ENCODE measurements around the gene MED12L. TPM values are rescaled to one million over a fixed set of nuclear protein-coding genes. Genes with fewer than 3 reads are reported as not detected.

MED12L gene
- total and polyA plus RNA-seq, 10 of the 15 experiments (the other 5 are each of a cell fraction or from before 2014, with no cell fraction given): 0.01 to 0.06 (median 0.03) TPM; not detected in 2

DNA sequence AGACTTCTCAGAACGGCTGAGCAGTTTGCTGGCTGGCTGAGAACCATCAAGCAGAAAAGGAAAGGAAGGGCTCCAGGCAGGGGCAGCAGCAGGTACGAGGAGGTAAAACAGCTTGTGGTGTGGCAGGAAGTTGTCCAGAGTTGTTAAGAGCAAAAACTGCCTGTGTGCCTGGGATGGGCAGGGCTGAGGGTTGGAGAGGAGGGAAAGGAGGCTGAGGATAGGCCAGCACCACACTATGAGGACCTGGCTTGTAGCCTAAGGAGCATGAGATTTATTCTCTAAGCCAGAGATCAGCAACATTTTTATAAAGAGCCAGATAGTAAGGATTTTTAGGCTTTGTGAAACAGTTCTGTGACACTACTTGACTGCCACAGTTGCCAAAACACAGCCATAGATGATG lies 367.4 kb downstream of the MED12L start:
- DNase-seq (ENCODE audit: low read depth, low spot score): no peak
- H3K4me2 ChIP-seq (ENCODE audit: control insufficient read depth, insufficient read depth): no peak overlapping the region
- TF ChIP-seq MLLT1 (IDR thresholded peaks at IDR 0.05) (no peak), NR2F1 (conservative IDR thresholded peaks at IDR 0.05) (no peak), SMARCA5 (IDR thresholded peaks at IDR 0.05) (no peak)
- no peaks in the 10 kb centered on the region for H3K36me3 ChIP-seq (ENCODE audit: control insufficient read depth in 2 of 2, insufficient read depth in 2 of 2, low read length in 1 of 2)
- ChIA-PET POLR2A (no interaction called here), RAD21 (ENCODE audit: unreplicated experiment) (no interaction called here), SMC1A (ENCODE audit: uncharacterized antibody, unreplicated experiment) (interaction anchor here (1.9 kb wide), 1 partner anchor 15 kb away, joined by 5 read pairs; no protein-coding TSS in a partner anchor), CTCF (no interaction called here)
- H3K9me3 ChIP-seq (replicated peaks; ENCODE audit: control insufficient read depth, insufficient read depth, low read length): no peaks in the 10 kb centered on the region
- no peak overlapping the region for H3K27ac ChIP-seq (ENCODE audit: control insufficient read depth, insufficient read depth)
- no peak overlapping the region for H3K4me3 ChIP-seq
- H3K79me2 ChIP-seq (ENCODE audit: control insufficient read depth, insufficient read depth, low read length): no peaks in the 10 kb centered on the region
- H3K27me3 ChIP-seq (replicated peaks in 1 of 2; ENCODE audit: control insufficient read depth in 2 of 2, insufficient read depth in 2 of 2, low read length in 1 of 2): no peaks in the 10 kb centered on the region
- intact Hi-C loops (cut with micrococcal nuclease; ENCODE audit: unreplicated experiment): no loop called here
- ATAC-seq: no peak
- no peak overlapping the region for H2AFZ ChIP-seq (ENCODE audit: control insufficient read depth, low read depth, low read length)
- no peaks in the 10 kb centered on the region for H3K4me1 ChIP-seq (ENCODE audit: control insufficient read depth, insufficient read depth, low read length)
- in situ Hi-C loops (cut with MboI): no loop called here
- no TSS peak for BruUV-seq (replicated peaks)
- FAIRE-seq: no peak
- WGBS (ENCODE audit: insufficient coverage, insufficient replicate concordance, low lambda C conversion rate, missing lambda C conversion rate): 0% methylated on average over 2 of the region's 2 CpGs
- no peak overlapping the region for H3K9ac ChIP-seq (ENCODE audit: control insufficient read depth, insufficient read depth, low read length)
- no peaks in the 10 kb centered on the region for H4K20me1 ChIP-seq (ENCODE audit: control insufficient read depth, insufficient read depth)

- no TSS peak for BruUV-seq (replicated peaks)
- in situ Hi-C loops (cut with MboI): no loop called here
- intact Hi-C loops (cut with micrococcal nuclease; ENCODE audit: unreplicated experiment): no loop called here
- H3K4me3 ChIP-seq: no peak overlapping the region
- FAIRE-seq: no peak
- WGBS (ENCODE audit: insufficient coverage, insufficient replicate concordance, low lambda C conversion rate, missing lambda C conversion rate): 48% methylated on average over 3 of the region's 3 CpGs
- no peaks in the 10 kb centered on the region for H4K20me1 ChIP-seq (ENCODE audit: control insufficient read depth, insufficient read depth)
- ATAC-seq: no peak
- no peak for DNase-seq (ENCODE audit: low read depth, low spot score)
- no peaks in the 10 kb centered on the region for H3K9me3 ChIP-seq (replicated peaks; ENCODE audit: control insufficient read depth, insufficient read depth, low read length)
- H3K27ac ChIP-seq (ENCODE audit: control insufficient read depth, insufficient read depth): no peak overlapping the region
- RAD21 ChIA-PET (ENCODE audit: unreplicated experiment): interaction anchor here (1.3 kb wide), 1 partner anchor 11 kb away, joined by 3 read pairs; no protein-coding TSS in a partner anchor
- no peaks in the 10 kb centered on the region for H3K36me3 ChIP-seq (ENCODE audit: control insufficient read depth in 2 of 2, insufficient read depth in 2 of 2, low read length in 1 of 2)
- CTCF ChIA-PET: interaction anchor here (0.7 to 3.3 kb wide), 2 partner anchors 12 to 463 kb away, joined by 3 to 20 read pairs; no protein-coding TSS in a partner anchor
- H3K9ac ChIP-seq (ENCODE audit: control insufficient read depth, insufficient read depth, low read length): no peak overlapping the region
- TF ChIP-seq RAD21 (IDR thresholded peaks at IDR 0.05; ENCODE audit: insufficient read depth, low read depth, low read length) (no peak), PAX8 (IDR thresholded peaks at IDR 0.05) (no peak), SRF (IDR thresholded peaks at IDR 0.05; ENCODE audit: low read depth in 2 of 2, low read length in 2 of 2) (no peak), PAX5 (IDR thresholded peaks at IDR 0.05; ENCODE audit: borderline replicate concordance, low read depth, low read length) (no peak), FOXK2 (IDR thresholded peaks at IDR 0.05) (no peak), MTA2 (IDR thresholded peaks at IDR 0.05; ENCODE audit: low read depth) (no peak), GATAD2B (conservative IDR thresholded peaks at IDR 0.05; ENCODE audit: low read depth) (no peak), RBBP5 (conservative IDR thresholded peaks at IDR 0.05) (no peak), TCF7 (IDR thresholded peaks at IDR 0.05; ENCODE audit: borderline replicate concordance) (no peak), TAF1 (IDR thresholded peaks at IDR 0.05; ENCODE audit: borderline replicate concordance, low read depth, low read length) (no peak), CBFB (IDR thresholded peaks at IDR 0.05; ENCODE audit: low read depth) (no peak), IRF4 (IDR thresholded peaks at IDR 0.05; ENCODE audit: low read depth, low read length) (no peak)
- H3K79me2 ChIP-seq (ENCODE audit: control insufficient read depth, insufficient read depth, low read length): no peaks in the 10 kb centered on the region
- H3K27me3 ChIP-seq (replicated peaks in 1 of 2; ENCODE audit: control insufficient read depth in 2 of 2, insufficient read depth in 2 of 2, low read length in 1 of 2): peaks cover 0 to 3% of the 10 kb centered on the region in 2 experiments; a peak in 3 of 4 replicates
- POLR2A ChIA-PET: no interaction called here
- no peaks in the 10 kb centered on the region for H3K4me1 ChIP-seq (ENCODE audit: control insufficient read depth, insufficient read depth, low read length)
- H3K4me2 ChIP-seq (ENCODE audit: control insufficient read depth, insufficient read depth): no peak overlapping the region
- H2AFZ ChIP-seq (ENCODE audit: control insufficient read depth, low read depth, low read length): no peak overlapping the region
- SMC1A ChIA-PET (ENCODE audit: uncharacterized antibody, unreplicated experiment): interaction anchor here (0.8 to 1.0 kb wide), 2 partner anchors 15 to 17 kb away, joined by 3 read pairs; no protein-coding TSS in a partner anchor
Measured at GRCh38 chr3:151456065-151456464, 370.6 kb downstream of the MED12L start.

Data from GM12878 (cell line).